Measurements from ENCODE around the gene EARS2.
"Not testable (repeated sequence)": the region's sequence is repeated elsewhere in the genome, so short reads cannot be mapped to it uniquely, and the experiment has no call there.

Gene EARS2

DNA sequence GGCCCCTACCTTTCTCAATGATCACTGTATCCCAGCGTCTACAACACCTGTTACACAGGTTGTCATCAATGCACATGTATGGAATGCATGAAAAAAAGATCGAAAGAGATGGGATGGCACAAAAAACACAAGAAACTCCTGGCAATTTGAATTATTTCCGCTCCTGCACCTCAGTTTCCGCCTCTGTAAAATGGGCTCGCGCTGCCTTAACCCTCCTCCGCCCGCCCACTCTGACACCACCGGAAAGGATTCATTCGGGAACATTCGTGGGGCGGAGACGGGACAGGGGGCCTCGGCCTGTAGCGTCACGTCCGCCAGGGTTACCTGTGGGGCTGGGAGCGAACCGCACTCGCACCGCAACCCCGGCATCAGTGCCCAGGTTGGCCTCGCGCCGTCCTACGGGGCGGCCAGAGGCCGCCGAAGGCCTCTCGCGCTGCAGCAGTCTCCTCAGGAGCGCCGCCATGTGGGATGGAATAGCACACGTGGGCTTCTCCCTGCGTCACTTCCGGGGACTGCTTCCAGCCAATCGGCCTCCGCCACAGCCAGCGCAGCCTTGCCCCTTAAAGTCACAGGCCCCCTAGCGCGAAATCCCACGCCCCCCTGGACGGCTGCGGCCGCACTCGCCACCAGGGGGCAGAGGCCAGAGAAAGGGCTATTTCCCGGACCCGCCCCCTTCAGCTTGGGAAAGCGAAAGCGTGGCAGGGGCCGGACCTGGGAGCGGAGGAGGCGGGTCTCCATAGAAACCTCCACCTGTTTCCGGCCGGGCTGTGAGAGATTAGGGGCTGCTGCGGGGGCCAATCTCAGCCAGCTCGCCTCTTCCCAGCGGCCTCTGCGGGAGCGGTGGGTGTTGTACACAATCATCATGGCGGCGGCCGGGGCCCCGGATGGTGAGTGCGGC is at the start of gene EARS2, which contains the start of gene UBFD1:
Gene EARS2, minus strand, starts transcription at position 470 of the 898 bp plus-strand sequence. Its CDS starts 7 bp downstream, at position 463.
Gene UBFD1, plus strand, starts transcription at position 847 of the 898 bp plus-strand sequence. Its CDS starts 16 bp downstream, at position 863.
- peak; percentile 99 for DNase-seq

DNA sequence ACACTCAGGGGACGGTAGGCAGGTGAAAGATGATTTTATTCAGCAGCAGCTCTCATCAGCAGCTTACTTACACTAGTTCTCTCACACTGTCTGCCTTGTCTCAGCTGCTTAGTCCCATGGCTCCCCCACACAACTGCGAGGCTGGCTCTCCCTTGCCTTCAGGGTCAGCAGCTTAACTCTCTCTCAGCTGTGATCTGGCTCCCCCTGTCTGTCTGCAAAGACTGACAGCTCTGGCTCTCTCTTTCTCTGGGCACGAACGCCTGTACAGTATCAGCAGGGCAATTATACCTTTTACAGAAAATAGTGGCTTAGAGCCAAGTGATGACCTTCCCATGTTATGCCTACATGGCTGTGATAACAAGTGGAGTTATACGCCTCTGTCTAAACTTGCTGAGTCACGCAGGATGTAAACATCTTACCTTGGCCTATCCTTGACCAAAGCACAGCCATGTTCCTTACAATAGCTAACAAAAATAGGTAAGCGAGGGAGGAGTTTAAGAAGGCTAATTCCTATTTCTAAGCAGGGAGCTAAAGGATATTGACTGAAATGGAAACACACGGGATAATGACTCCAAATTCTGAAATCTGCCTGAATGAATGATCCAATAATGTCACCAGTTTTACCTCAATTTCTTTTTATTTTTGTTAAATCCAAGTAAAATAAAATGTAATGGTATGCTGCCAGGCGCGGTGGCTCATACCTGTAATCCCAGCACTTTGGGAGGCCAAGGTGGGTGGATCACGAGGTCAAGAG is 40.0 kb upstream of the EARS2 start:
- no peak for DNase-seq

DNA sequence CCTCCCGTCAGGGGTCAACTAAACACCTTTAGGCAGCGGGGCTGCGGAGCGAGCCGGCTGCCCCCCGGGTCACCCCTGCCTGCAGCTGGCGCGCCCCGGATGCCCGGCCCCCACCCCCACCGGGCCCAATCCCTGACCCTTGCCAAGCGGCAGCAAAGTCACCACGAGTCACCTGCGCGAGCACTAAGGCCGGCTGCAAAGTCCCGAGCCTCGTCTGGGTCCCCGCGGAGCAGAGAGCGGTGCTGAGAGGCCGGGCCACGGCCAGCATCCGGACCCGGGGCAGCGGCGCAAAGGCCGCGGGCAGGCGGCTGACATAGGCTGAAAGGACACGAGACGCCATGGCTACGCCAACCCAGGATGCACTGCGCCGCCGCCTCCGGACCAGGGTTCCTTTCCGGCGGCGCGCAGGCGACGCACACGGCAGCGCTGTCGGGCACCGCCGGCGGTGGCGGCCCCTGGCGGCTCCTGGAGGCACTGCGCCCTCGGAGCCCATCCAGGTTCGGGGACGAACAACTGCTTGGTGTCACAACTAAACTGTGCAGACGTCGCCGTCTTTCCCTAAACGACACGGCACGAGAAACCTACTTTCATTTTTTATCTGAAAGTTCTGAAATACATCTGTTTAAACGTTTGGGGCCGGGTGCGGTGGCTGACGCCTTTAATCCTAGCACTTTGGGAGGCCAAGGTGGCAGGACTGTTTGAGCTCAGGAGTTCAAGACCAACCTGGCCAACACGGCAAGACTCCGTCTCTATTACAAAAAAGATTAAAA is 39.0 kb upstream of the EARS2 start, which contains the start of gene NDUFAB1:
Gene NDUFAB1, minus strand, starts transcription at position 366 of the 770 bp plus-strand sequence. Its CDS starts 26 bp downstream, at position 340.
- peak; percentile 82 for DNase-seq

DNA sequence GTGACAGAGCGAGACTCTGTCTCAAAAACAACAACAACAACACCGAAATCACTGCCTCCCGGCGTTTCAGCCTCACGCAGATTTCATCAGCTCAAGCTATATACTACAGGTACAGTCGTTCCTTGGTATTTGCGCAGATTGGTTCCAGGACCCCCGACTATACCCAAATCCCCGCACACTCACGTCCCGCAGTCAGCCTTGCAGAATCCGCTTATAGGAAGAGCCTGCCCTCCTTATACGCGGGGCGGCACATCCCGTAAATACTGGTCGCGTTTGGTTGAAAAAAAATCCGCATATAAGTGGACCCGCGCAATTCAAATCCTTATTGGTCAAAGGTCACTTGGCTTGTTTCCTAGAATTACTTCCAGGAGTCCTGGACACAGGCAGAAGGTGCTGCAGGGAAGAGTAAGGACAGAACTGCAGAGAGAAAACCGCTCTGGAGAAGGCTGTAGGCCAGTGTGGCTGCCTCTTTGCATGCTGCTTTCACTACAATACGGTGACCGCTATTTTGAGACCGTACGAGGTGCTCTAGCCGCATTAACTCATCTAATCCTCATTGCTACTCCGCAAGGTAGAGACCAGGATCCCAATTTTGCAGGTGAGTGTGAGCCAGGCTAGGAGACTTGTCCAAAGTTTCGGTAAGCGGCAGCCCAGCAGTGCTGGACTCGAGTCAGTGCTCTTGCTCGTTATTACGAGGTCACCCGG is 38.2 kb upstream of the EARS2 start:
- DNase-seq = no peak

DNA sequence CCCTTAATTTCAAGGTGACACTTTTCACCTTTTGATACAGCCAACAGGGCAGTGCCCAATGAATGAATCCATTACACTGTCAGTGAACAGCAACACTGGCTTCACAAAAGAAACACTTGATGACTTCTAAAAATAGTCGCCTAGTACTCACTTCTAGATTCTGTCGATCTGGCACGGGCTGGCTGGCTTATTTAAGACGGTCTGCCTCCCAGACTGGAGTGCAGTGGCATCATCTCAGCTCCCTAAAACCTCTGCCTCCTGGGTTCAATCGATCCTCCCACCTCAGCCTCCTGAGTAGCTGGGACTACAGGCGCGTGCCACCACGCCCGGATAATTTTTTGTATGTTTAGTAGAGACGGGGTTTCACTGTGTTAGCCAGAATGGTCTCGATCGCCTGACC is 37.0 kb upstream of the EARS2 start:
- no peak for DNase-seq

DNA sequence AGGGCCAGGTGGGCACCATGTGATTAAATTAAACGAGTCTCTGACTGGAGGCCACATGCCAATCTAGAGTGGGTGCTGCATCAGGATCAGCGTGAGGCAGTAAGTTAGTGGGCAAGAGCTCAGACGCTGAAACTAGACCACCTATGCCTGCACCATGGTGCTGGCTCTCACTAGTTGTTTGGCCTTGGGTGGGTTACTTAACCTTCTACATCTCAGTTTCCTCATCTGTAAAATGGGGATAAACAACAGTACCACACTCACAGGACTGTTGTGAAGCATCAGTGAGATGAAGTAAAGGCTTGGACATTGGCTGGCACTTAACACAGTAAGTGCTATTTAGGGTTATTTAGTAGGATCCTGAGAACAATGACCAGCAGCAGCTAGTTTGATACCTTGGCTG is 33.0 kb upstream of the EARS2 start:
- no peak for DNase-seq

DNA sequence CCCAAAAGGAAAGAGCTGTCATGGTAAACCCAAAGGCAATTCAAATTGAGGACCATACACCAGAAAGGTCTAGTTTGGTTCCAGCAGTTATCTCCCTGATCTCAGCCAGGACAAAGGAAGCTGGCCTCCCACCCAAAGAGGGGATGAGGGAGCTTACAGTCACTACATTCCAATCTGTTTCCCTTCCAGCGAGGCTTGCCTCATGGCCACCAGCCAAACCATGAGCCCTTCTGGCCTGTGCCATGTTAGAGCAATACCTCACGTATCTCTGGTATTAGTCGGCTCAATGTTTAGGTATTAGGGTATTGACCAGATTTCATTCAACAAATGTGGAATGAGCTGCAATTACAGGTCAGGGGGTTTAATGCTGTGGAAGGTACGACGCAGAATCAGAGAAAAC is 30.6 kb upstream of the EARS2 start:
- DNase-seq = no peak

DNA sequence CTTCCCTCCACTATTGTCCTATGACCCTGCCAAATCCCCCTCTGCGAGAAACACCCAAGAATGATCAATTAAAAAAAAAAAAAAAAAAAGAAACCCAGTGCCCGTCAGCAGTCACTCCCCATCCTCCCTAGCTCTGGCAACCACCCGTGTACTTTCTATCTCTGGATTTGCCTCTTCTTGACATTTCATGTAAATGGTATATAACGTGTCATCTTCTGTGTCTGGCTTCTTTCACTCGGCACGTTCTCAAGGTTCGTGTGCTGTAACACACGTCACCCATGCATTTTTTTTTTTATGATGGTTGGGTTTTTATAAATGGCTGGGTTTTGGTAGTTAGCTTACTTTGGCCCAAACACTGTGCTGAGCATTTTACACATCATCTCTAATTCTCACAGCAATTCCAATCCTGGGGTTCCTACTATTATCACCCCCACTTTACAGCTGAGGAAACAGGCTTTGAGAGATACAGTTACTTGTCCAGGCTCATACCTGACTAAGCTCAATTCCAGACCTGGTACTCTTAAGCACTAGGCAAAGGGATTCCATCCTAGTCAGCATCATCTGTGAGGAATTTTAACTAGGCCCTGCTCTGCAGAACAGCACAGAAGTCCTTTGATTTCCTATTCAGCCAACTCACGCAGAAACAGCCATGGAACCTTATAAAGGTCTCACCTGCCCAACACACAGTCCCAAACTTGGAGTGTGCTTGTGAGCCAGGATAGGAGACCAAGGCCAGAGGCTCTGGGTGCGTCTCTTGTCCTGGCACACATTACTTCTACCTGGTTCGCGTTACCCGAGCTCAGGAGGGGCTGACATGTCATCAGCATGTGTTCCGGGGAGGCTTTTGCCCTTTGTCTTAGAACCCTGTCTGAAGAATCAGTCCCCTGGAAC is 27.3 kb upstream of the EARS2 start:
- DNase-seq = no peak

DNA sequence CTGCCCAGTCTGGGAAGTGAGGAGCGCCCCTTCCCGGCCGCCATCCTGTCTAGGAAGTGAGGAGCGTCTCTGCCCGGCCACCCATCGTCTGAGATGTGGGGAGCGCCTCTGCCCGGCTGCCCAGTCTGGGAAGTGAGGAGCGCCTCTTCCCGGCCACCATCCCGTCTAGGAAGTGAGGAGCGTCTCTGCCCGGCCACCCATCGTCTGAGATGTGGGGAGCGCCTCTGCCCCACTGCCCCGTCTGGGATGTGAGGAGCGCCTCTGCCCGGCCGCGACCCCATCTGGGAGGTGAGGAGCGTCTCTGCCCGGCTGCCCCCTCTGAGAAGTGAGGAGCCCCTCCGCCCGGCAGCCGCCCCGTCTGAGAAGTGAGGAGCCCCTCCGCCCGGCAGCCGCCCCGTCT is 26.1 kb upstream of the EARS2 start:
- DNase-seq = not testable (repeated sequence)

DNA sequence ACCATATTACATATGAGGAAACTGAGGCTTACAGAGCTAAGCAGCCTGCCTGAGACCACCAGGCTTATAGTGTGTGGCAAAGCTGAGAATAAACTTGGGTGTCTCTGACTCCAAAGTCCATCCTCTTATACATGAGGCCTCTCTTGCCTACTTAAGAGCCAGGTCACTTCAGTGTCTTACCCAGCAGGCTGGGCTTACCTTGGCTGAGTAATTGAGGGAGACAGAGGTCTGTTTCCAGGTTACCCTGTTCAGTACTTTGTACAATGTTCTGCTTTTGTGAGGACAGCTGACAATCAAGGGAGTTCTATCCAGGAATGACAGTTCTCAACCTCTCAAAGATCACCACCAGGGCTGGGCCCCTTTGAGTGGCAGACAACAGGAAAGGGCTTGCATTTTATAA is 24.6 kb upstream of the EARS2 start:
- no peak for DNase-seq

DNA sequence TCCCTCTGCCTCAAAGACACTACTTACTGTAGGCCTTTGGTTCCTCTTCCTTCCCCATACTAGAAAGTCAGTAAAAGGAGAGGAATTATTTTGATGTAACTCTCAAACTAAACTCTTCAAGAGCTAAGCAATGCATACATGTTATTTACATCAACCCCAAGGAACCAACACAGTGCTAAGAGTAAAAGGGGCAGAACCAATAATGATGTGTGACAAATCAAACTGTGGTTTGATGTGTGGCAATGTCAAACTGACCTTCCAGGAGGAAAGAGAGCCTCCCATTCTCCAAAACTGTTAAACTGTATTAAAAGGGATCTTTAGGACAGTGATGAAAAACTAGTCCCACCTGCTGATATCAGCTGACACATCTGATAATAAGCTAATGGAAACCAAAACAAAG is 23.2 kb upstream of the EARS2 start:
- DNase-seq = no peak

DNA sequence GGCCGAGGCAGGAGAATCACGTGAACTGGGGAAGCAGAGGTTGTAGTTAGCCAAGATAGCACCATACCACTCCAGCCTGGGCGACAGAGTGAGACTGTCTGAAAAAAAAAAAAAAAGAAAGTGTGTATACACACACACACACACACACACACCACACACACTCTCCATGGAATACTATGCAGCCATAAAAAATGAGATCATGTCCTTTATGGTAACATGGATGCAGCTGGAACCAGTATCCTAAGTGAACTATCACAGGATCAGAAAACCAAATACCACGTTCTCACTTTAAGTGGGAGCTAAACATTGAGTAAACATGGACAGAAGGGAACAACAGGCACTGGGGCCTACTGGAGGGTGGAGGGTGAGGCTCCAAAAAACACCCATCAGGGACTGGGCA is 22.2 kb upstream of the EARS2 start:
- DNase-seq = no peak

DNA sequence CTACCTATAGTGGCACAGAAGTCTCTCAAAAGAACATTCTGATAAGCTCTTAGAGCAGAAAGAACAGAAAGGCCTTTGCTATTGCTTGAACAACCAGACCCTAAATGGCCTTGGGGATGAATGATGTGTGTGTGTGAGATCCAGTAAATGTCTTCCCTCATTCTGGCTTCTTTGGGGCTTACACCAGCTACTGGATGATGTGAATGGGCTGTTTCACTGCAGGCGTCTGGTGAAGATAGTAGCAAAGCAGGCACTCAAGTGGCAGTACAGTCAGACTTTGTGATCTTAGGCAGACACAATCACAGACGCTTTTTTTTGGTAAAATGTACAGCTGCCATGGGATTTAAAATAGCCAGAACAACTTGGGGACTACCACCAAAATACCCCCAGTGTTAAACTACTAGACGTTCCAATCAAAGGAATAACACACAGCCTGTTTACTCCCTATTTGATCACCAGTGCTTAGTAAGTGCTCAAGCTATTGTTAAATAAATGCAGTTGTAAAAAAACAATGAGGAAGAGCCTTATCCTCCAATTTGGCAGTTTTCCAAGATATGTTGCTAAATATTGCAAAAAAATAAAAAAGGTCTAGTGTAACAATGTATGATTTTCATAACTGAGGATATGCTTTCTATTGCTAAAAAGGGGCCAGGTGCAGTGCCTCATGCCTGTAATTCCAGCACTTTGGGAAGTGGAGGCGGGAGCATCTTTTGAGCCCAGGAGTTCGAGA is 21.1 kb upstream of the EARS2 start:
- DNase-seq = no peak

DNA sequence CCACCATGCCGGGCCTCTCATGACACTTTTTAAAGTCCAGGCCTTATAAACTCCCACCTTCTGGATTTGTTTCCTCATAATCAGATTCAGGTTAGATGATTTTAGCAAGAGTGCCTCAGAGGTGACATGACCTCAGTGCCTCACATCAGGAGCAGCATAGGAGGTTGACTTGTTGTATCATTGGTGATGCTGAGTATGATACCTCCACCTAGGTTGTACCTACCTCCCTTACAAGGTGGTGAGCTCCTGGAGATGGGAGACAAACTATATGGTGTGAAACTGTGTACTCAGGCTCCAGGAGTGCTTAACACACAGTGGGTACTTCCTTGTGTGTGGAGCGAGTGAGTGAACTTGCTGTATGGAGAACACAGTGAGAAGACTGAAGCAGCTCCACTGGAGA is 20.3 kb upstream of the EARS2 start:
- no peak for DNase-seq

DNA sequence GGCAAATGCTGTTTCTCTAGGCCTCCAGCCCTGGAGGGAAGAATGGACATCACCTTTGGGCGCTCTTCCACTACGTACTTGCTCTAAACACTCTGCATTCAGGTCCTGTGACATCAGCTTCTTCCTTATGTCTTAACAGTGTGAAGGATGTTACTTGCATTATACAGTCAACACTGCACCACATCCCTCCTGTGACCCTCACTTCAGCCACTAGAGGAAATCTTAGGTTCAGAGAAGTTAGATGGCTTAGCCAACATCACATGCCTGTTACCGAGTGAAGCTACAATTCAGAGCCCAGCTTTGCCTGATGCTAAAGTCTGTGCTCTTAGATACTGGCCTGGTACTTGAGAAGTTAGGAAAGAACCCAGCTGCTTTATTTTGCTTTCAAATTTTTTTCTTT is 18.7 kb upstream of the EARS2 start:
- no peak for DNase-seq

DNA sequence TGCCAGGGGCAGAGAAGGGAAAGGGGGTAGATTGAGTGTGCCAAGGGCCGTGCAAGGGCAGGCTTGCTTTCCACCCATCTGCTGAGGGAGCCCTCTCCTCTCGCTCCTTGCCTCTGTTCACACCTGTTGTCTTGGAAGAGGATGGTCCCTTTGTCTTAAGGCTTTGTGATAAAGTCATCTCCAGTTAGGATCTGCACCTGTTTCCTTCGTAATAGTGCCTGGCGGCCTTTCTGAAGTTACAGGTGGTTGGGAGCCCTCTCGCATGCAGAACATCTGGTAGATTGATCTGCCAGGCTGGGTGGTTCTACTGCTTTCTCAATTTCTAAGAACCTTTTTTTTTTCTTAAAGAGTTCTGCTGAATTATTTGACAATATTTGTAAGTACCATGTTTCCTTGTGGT is 16.7 kb upstream of the EARS2 start:
- DNase-seq = no peak

DNA sequence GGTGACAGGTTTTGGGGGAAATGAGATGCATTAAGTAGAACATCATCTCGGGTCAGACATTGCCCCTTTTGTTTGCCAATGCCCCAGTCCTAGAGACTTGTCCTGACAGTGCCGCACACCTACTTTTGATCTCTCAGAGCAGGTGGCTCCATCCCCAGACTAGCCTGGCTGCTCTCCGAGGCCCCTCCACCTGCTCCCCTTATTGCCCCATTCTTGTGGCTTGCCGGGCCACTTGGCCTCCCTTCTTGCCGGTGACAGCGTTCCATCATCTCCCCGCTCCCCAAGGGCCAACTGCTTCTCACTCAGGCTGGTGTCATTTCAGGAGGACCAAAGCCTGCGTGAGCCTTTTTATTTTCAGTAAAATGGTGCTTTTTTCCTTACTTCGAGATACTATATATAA is 15.2 kb upstream of the EARS2 start:
- no peak for DNase-seq

DNA sequence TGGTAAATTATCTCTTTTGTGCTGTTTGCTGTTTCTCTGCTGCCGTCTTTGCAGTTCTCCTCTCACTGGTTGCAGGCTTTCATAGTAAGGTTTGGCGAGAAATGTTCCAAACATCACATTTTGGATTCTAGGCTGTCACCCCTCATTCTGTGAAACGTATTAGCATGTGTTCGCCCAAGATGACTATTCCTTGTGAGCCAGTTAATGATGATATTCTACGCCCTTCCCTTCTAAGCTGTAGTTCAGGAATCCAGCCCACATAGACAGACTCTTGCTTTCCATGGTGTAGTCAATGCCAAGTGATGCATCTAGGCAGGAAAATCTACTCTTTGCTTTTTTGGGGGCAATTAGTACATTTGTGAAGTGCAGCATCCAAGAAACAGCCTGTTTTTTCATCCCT is 14.7 kb upstream of the EARS2 start:
- no peak for DNase-seq

DNA sequence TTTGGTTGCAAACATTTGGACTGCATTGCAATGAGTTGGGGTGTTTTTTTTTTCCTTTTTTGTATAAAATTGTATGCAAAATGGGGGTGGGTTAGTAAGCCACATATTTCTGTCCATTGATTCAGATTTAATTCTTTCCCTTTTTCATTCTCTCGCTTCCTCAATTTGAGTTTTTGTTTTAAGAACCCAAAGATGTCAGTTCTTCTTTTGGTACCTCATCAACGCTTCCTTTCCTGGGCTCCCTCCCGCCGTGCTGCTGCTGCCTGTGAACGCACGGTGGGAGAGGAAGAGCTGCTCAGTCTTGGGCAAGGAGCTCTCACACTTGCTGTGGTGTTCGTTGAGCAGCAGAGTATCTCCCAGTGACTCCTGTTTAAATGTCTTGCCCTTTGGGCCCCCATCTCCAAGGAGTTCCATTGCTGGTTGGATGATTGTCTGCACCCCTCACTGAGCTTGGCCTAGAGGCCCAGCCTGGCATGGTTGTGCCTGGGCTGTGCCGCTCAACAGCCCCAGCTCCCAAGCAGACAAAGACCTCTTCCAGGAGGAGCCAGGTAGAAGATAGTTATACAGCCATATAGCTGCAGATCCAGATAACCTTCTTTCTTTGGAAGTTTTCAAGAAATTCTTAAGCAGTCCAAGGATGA is 14.0 kb upstream of the EARS2 start:
- no peak for DNase-seq

DNA sequence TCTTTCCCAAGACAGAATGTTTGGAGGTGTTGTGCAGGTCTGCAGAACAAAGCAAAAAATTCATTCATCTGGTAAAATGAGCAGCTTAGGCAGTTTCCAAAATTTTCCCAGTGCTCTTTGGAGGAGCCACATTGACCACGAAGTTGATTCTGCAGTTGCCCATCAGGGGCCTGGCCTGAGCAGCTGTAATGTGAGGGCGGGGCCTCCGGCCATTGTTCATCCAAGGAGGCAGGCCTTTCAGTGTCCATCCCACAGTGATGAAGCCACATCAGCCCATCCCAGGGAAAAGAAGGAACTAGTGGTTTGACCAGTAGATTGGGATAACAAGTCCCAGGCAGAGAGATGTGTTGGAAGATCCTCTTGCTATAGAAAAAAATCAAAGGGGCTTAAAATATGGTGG is 10.5 kb upstream of the EARS2 start:
- DNase-seq = no peak

All from NCI-H2107 (cell line).